ENCODE results near the gene UBQLN4. TPM values are rescaled to one million over a fixed set of nuclear protein-coding genes. Genes with fewer than 3 reads are reported as not detected.

UBQLN4 gene
- total RNA-seq, 4 donors from 2014 or later = 2.6 to 47.0 (median 12.8) TPM

DNA sequence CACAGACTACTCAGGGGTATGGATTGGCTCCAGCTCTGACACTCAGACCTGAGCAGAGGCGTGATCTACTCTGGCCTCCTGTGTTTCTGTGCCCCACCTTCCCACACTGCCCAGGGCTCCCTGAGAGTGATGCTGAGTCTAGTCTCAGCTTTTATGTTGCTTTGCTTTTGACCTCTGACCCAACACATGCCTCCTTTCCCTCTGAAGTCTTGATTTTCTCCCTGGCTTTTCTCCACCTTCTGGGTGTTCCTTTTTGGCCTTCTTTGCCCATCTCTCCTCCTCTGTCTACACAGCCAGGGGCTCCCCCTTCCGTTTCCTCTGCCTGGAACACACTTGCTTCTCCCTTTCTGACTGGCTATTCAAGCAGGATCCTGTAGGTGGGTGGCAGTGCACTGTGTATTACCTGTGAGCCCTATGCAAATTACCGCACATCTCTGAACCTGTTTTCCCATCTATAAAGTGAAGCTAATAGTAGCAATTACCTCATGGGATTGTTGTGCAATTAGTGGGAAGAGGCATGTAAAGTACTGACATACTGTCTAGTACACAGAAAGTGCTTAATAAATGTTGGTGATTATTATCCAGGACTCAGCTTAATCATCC is 42.4 kb upstream of the UBQLN4 start:
- Histone ChIP-seq H3K4me3 (no peak overlapping the region), H3K9me3 (no peaks in the 10 kb centered on the region), H3K27ac (peak overlapping the region; percentile 81 to 93), H3K36me3 (no peaks in the 10 kb centered on the region), H3K27me3 (no peaks in the 10 kb centered on the region), H3K4me1 (no peaks in the 10 kb centered on the region)
- intact Hi-C loops (cut with DNase I; ENCODE audit: low total_unique reads) = loop anchor here (2.0 kb wide), 1 partner anchor 35 kb away; no protein-coding TSS in a partner anchor
- no peak for DNase-seq
- TF ChIP-seq, protein P1, sequence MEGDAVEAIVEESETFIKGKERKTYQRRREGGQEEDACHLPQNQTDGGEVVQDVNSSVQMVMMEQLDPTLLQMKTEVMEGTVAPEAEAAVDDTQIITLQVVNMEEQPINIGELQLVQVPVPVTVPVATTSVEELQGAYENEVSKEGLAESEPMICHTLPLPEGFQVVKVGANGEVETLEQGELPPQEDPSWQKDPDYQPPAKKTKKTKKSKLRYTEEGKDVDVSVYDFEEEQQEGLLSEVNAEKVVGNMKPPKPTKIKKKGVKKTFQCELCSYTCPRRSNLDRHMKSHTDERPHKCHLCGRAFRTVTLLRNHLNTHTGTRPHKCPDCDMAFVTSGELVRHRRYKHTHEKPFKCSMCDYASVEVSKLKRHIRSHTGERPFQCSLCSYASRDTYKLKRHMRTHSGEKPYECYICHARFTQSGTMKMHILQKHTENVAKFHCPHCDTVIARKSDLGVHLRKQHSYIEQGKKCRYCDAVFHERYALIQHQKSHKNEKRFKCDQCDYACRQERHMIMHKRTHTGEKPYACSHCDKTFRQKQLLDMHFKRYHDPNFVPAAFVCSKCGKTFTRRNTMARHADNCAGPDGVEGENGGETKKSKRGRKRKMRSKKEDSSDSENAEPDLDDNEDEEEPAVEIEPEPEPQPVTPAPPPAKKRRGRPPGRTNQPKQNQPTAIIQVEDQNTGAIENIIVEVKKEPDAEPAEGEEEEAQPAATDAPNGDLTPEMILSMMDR (IDR thresholded peaks at IDR 0.05) = no peak
- TF ChIP-seq POLR2A (IDR thresholded peaks at IDR 0.05) = no peak

DNA sequence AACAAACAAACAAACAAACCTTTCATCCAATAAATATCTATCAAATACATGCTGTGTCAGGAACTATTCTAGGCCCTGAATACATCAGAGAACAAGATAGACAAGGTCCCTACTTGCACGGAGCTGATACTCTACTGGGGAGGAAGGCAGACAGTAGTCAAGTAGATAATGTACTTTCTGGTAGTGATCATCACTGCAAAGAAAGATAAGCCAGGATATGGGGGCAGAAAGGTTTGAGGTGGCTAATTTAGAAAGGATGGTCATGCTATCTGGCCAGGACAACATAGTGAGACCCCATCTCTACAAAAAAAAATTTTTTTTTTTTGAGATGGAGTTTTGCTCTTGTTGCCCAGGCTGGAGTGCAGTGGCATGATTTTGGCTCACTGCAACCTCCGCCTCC is 38.0 kb upstream of the UBQLN4 start:
- no peaks in the 10 kb centered on the region for H3K36me3 ChIP-seq
- H3K27ac ChIP-seq = no peak overlapping the region
- no peak overlapping the region for H3K4me3 ChIP-seq
- DNase-seq = no peak
- H3K4me1 ChIP-seq = no peaks in the 10 kb centered on the region
- TF ChIP-seq, protein P1 (IDR thresholded peaks at IDR 0.05) = no peak
- TF ChIP-seq POLR2A (IDR thresholded peaks at IDR 0.05) = no peak
- intact Hi-C loops (cut with DNase I; ENCODE audit: low total_unique reads) = loop anchor here (5.0 kb wide), 1 partner anchor 141 kb away; no protein-coding TSS in a partner anchor
- H3K27me3 ChIP-seq = no peaks in the 10 kb centered on the region
- no peaks in the 10 kb centered on the region for H3K9me3 ChIP-seq

DNA sequence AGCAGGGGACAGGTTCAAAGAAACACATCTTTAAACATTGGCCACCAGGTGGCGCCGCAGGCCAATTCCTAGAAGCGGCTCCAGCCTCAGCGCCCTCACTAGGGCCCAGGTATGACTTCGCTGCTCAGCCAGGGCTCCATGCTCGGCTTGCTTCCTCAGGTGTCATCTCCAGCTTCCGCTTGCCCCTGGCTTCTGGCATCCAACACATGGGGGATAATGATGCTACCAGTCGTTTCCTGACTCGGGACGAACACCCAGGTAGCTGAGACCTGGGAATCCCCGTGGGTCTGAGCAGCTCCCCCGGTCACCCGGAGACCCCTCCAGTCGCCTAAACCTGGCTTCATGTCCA is 37.2 kb upstream of the UBQLN4 start:
- intact Hi-C loops (cut with DNase I; ENCODE audit: low total_unique reads) = loop anchor here (5.0 kb wide), 1 partner anchor 141 kb away; no protein-coding TSS in a partner anchor
- Histone ChIP-seq H3K4me3 (no peak overlapping the region), H3K27ac (peak overlapping the region in 1 of 2 donors; percentile 52), H3K9me3 (no peaks in the 10 kb centered on the region), H3K4me1 (no peaks in the 10 kb centered on the region), H3K36me3 (no peaks in the 10 kb centered on the region), H3K27me3 (no peaks in the 10 kb centered on the region)
- DNase-seq = peak; percentile 85 to 87
- TF ChIP-seq, protein P1 (IDR thresholded peaks at IDR 0.05) = peak; percentile 88 to 93 (median 90)
- no peak for TF ChIP-seq POLR2A (IDR thresholded peaks at IDR 0.05)

DNA sequence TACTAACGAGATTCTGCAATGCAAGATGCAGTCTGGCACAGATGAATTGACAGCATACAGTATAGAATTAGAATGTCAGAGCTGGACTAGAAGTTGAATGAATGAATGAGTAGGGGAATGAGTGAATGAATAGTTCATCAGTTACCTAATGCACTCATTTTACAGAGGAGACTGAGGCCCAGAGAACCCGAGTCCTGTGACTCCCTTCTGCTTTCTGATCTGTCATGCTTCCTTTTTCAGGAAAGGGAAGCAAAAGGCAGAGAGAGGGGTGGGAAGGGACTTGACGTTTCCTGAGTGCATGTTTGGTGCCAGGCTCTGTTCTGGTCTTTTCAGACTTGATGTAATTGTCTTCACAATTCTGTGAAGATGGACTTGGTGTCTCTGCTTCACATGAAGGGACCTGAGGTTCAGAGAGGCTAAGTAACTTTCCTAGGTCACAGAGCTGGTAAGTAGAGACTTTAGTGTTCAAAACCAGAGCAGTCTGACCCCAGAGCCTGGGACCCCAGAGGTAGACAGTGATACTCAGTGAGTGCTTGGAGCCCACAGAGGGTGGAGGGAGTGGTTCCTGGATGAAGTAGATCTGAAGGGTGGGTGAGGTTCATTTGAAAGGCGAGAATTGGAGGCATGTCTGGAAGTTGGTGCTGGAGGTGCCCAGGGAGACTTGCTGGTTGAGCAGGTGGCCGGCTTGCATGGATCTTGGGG is 36.7 kb upstream of the UBQLN4 start:
- Histone ChIP-seq H3K9me3 (no peaks in the 10 kb centered on the region), H3K36me3 (no peaks in the 10 kb centered on the region), H3K4me1 (no peaks in the 10 kb centered on the region), H3K4me3 (no peak overlapping the region), H3K27me3 (no peaks in the 10 kb centered on the region), H3K27ac (no peak overlapping the region)
- TF ChIP-seq, protein P1 (IDR thresholded peaks at IDR 0.05) = no peak
- TF ChIP-seq POLR2A (IDR thresholded peaks at IDR 0.05) = no peak
- intact Hi-C loops (cut with DNase I; ENCODE audit: low total_unique reads) = loop anchor here (5.0 kb wide), 1 partner anchor 142 kb away; no protein-coding TSS in a partner anchor
- no peak for DNase-seq

DNA sequence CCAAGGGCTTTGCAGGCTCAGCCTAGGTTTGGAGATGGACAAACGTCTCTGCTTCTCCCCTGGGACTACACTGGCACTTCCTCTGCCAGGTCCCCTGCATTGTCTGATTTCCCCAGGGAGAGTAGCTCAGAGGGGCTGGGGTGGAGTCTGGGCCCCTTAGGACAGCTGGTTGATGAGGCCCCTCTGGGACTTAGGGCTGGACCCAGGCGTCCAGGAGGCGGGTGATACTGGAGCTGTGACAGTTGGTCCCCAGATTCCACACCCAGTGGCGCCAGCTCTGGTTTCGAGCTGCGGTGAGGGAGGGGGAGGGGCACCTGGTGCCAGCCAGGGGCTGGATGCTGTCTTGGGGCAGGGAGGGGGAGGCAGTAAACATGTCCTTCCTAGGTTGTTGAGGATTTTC is 36.1 kb upstream of the UBQLN4 start:
- Histone ChIP-seq H3K9me3 (no peaks in the 10 kb centered on the region), H3K36me3 (no peaks in the 10 kb centered on the region), H3K4me3 (no peak overlapping the region), H3K4me1 (no peaks in the 10 kb centered on the region), H3K27me3 (no peaks in the 10 kb centered on the region), H3K27ac (no peak overlapping the region)
- DNase-seq = no peak
- intact Hi-C loops (cut with DNase I; ENCODE audit: low total_unique reads) = loop anchor here (5.0 kb wide), 1 partner anchor 143 kb away; no protein-coding TSS in a partner anchor
- TF ChIP-seq, protein P1 (IDR thresholded peaks at IDR 0.05) = no peak
- no peak for TF ChIP-seq POLR2A (IDR thresholded peaks at IDR 0.05)
